Tibial nerve (tissue), 4 donors: Measurements from ENCODE around the gene COASY. TPM values are rescaled to one million over a fixed set of nuclear protein-coding genes. Genes with fewer than 3 reads are reported as not detected.
"Not testable (repeated sequence)": the region's sequence is repeated elsewhere in the genome, so short reads cannot be mapped to it uniquely, and the experiment has no call there.

Experiments used
- DNase-seq, 2 donors: peaks; one replicate each; pipeline ENCODE4 v3.0.0-alpha.2; 2019; ENCODE audit warnings: low spot score in 2 of 2
- H3K27ac ChIP-seq, 4 donors: fragments of 200-600 bp; sonication (generic) in 3 of 4; one replicate each; pipeline ENCODE4 v1.5.1; 2017 to 2019; ENCODE audit warnings: mild to moderate bottlenecking in 1 of 4
- H3K27me3 ChIP-seq, 2 donors: fragments of 200-600 bp; sonication (generic) in 1 of 2; one replicate each; pipeline versions ENCODE4 v1.5.1 to v1.6.0; 2017 to 2019
- H3K36me3 ChIP-seq, 3 donors: fragments of 200-600 bp; sonication (generic); one replicate each; pipeline ENCODE4 v1.5.1; 2018 to 2019
- H3K4me1 ChIP-seq, 4 donors: fragments of 200-600 bp; sonication (generic) in 3 of 4; one replicate each; pipeline ENCODE4 v1.5.1; 2017 to 2019
- H3K4me3 ChIP-seq, 4 donors: fragments of 200-600 bp; sonication (generic) in 3 of 4; one replicate each; pipeline ENCODE4 v1.5.1; 2017 to 2019; ENCODE audit warnings: mild to moderate bottlenecking in 1 of 4, moderate library complexity in 1 of 4
- H3K9me3 ChIP-seq, 4 donors: fragments of 200-600 bp; sonication (generic) in 3 of 4; one replicate each; pipeline ENCODE4 v1.5.1; 2017 to 2019
- CTCF ChIP-seq, 5 experiments: fragments of 200-600 bp in 3 of 5; fragments of 450-650 bp in 2 of 5; sonication (generic) in 3 of 5; IDR thresholded peaks; one replicate each; pipeline ENCODE4 v1.5.1; 2016 to 2019; ENCODE audit warnings: antibody characterized with exemption in 5 of 5, mild to moderate bottlenecking in 3 of 5, moderate library complexity in 2 of 5
- EP300 ChIP-seq, 2 donors: sonication (generic); formaldehyde crosslinking; IDR thresholded peaks; one replicate each; pipeline ENCODE4 v1.6.1; 2017; ENCODE audit warnings: antibody characterized with exemption in 2 of 2, mild to moderate bottlenecking in 1 of 2
- POLR2A ChIP-seq, 2 donors: fragments of 450-650 bp; IDR thresholded peaks; one replicate each; pipeline ENCODE4 v1.6.1; 2017; ENCODE audit warnings: antibody characterized with exemption in 2 of 2, mild to moderate bottlenecking in 2 of 2, moderate library complexity in 2 of 2
- WGBS, 2 donors: methylation state at CpG; one replicate each; pipeline ENCODE4 v1.1.5; 2018; 5-methylcytosine and 5-hydroxymethylcytosine counted together
- total RNA-seq, 4 donors: library from RNA; depleted of rRNA; stranded (reverse); fragments of >200 nt; gene quantifications; one replicate each; pipeline ENCODE4 v1.1.0, GENCODE V29; 2016

The COASY gene
- total RNA-seq, 4 donors from 2014 or later = 22.9 to 33.9 (median 25.5) TPM

GRCh38 chr17:42609182-42609813 is 47.4 kb downstream of the COASY start, which contains the start of the genes RETREG3 and TUBG1:
TSS of gene RETREG3 (minus strand) at chr17:42609374. CDS start at chr17:42609324, 50 bp downstream.
TSS of gene TUBG1 (plus strand) at chr17:42609683. CDS start at chr17:42609738, 55 bp downstream.
- peak; percentile 95 to 99 for TF ChIP-seq EP300 (IDR thresholded peaks at IDR 0.05)
- peak in 3 of 5 experiments; percentile 11 to 68 (median 63) for TF ChIP-seq CTCF (IDR thresholded peaks at IDR 0.05)
- peak; percentile 65 to 89 for TF ChIP-seq POLR2A (IDR thresholded peaks at IDR 0.05)
- Histone ChIP-seq H3K36me3 (peaks cover 0 to 32% (median 0%) of the 10 kb centered on the region in 3 donors), H3K27me3 (no peaks in the 10 kb centered on the region), H3K27ac (peak within 1 kb of the TSS; percentile 86 to 98 (median 94)), H3K4me3 (peak within 1 kb of the TSS; percentile 75 to 96 (median 88)), H3K4me1 (peaks cover 0 to 51% (median 28%) of the 10 kb centered on the region in 4 donors), H3K9me3 (no peaks in the 10 kb centered on the region)
- peak; percentile 95 to 98 for DNase-seq
- 1% methylated on average over 55 to 57 of the region's 66 CpGs for WGBS, 2 donors

- Histone ChIP-seq H3K27ac (peak overlapping the region; percentile 51 to 98 (median 76)), H3K4me3 (peak overlapping the region; percentile 50 to 96 (median 88)), H3K36me3 (peaks cover 0 to 40% (median 0%) of the 10 kb centered on the region in 3 donors), H3K4me1 (peaks cover 0 to 43% (median 28%) of the 10 kb centered on the region in 4 donors)
- not testable (repeated sequence) for DNase-seq, H3K9me3 ChIP-seq, H3K27me3 ChIP-seq
- 10 to 14% methylated on average over 31 to 35 of the region's 42 CpGs for WGBS, 2 donors
These were observed 48.2 kb downstream of the COASY start for GRCh38 chr17:42609814-42610801.

- DNase-seq = no peak
- peaks cover 0 to 52% (median 3%) of the 10 kb centered on the region in 3 donors for H3K36me3 ChIP-seq
- no peak overlapping the region for H3K27ac ChIP-seq
- TF ChIP-seq CTCF (IDR thresholded peaks at IDR 0.05) = no peak
- no peak overlapping the region for H3K4me3 ChIP-seq
- H3K9me3 ChIP-seq = no peaks in the 10 kb centered on the region
- 92 to 97% methylated on average over 4 of the region's 4 CpGs for WGBS, 2 donors
- peaks cover 0 to 24% (median 14%) of the 10 kb centered on the region in 4 donors for H3K4me1 ChIP-seq
- H3K27me3 ChIP-seq = no peaks in the 10 kb centered on the region
These were observed 50.1 kb downstream of the COASY start for GRCh38 chr17:42612013-42612412.

GRCh38 chr17:42613699-42614295 is 51.8 kb downstream of the COASY start:
- Histone ChIP-seq H3K4me3 (no peak overlapping the region), H3K27ac (no peak overlapping the region), H3K27me3 (no peaks in the 10 kb centered on the region), H3K4me1 (peaks cover 0 to 22% (median 5%) of the 10 kb centered on the region in 4 donors), H3K36me3 (peaks cover 0 to 52% (median 3%) of the 10 kb centered on the region in 3 donors), H3K9me3 (no peaks in the 10 kb centered on the region)
- WGBS, 2 donors = 94 to 96% methylated on average over 15 to 17 of the region's 17 CpGs
- DNase-seq = no peak
- TF ChIP-seq POLR2A (IDR thresholded peaks at IDR 0.05) (no peak), CTCF (IDR thresholded peaks at IDR 0.05) (no peak), EP300 (IDR thresholded peaks at IDR 0.05) (no peak)

Other genes starting within 250 kb of the COASY start
- gene STAT3, start 173.7 kb upstream of the COASY start, total RNA-seq = 100 to 1,000 TPM; 133 to 322 (median 188) TPM
- gene CAVIN1, start 138.9 kb upstream of the COASY start, total RNA-seq = 100 to 1,000 TPM; 441 to 784 (median 706) TPM
- 100 to 1,000 TPM in 1 of 4 donors, 10 to 100 TPM in 3; 81.6 to 126 (median 96.6) TPM for gene ATP6V0A1, start 103.3 kb upstream of the COASY start, total RNA-seq
- gene NAGLU, start 25.9 kb upstream of the COASY start, total RNA-seq = 100 to 1,000 TPM in 1 of 4 donors, 10 to 100 TPM in 3; 52.3 to 115 (median 67.3) TPM
- gene HSD17B1, start 9.2 kb upstream of the COASY start, total RNA-seq = 1 to 10 TPM in 3 of 4 donors, under 1 TPM in 1; 0.78 to 4.4 (median 3.7) TPM
- gene MLX, start 5.0 kb downstream of the COASY start, total RNA-seq = 10 to 100 TPM; 31.8 to 44.4 (median 39.1) TPM
- 1 to 10 TPM; 4.9 to 9.0 (median 7.4) TPM for gene PSMC3IP, start 15.6 kb downstream of the COASY start, total RNA-seq
- 10 to 100 TPM; 43.1 to 61.8 (median 57.7) TPM for gene RETREG3, start 47.2 kb downstream of the COASY start, total RNA-seq
- 10 to 100 TPM; 15.3 to 45.6 (median 21.6) TPM for gene TUBG1, start 47.5 kb downstream of the COASY start, total RNA-seq
- 10 to 100 TPM; 48.2 to 92.4 (median 77.6) TPM for gene TUBG2, start 97.1 kb downstream of the COASY start, total RNA-seq
- gene PLEKHH3, start 114.8 kb downstream of the COASY start, total RNA-seq = 10 to 100 TPM; 32.4 to 57.7 (median 46.1) TPM
- 10 to 100 TPM in 1 of 4 donors, 1 to 10 TPM in 3; 3.7 to 11.1 (median 7.1) TPM for gene CCR10, start 119.7 kb downstream of the COASY start, total RNA-seq
- gene CNTNAP1, start 120.4 kb downstream of the COASY start, total RNA-seq = 10 to 100 TPM in 2 of 4 donors, 1 to 10 TPM in 2; 6.3 to 21.0 (median 12.6) TPM
- 100 to 1,000 TPM in 2 of 4 donors, 10 to 100 TPM in 2; 73.8 to 128 (median 109) TPM for gene EZH1, start 182.9 kb downstream of the COASY start, total RNA-seq
- 100 to 1,000 TPM in 1 of 4 donors, 10 to 100 TPM in 3; 32.6 to 113 (median 51.4) TPM for gene RAMP2, start 199.1 kb downstream of the COASY start, total RNA-seq
- gene VPS25, start 211.3 kb downstream of the COASY start, total RNA-seq = 10 to 100 TPM; 24.5 to 44.7 (median 38.2) TPM
- 10 to 100 TPM in 2 of 4 donors, 1 to 10 TPM in 2; 3.6 to 15.6 (median 9.1) TPM for gene WNK4, start 218.5 kb downstream of the COASY start, total RNA-seq
- gene COA3, start 236.6 kb downstream of the COASY start, total RNA-seq = 10 to 100 TPM; 58.2 to 91.7 (median 62.6) TPM
- under 1 TPM in 1 of 4 donors, not detected in 3; 0.22 TPM for gene CNTD1, start 236.7 kb downstream of the COASY start, total RNA-seq